Retinal pigment epithelial cell (primary cell): ENCODE data around the gene TOM1.

Experiments
- DNase-seq: peaks from one replicate; pipeline ENCODE4 v3.0.0-alpha.2; 2010; ENCODE audit warnings: low read depth
- H3K4me3 ChIP-seq: 2 replicates; pipeline ENCODE4 v1.5.1; 2011; ENCODE audit warnings: mild to moderate bottlenecking, low read length, control low read depth, moderate library complexity
- CTCF ChIP-seq: conservative IDR thresholded peaks from 2 replicates; pipeline ENCODE4 v1.5.1; 2011; ENCODE audit warnings: low read depth, low read length, control low read depth, inconsistent platforms

Gene TOM1

GRCh38 chr22:35299673-35300499, at the start of gene TOM1:
Gene TOM1 (plus strand): TSS chr22:35299894. CDS start chr22:35299929, 35 bp downstream.
- TF ChIP-seq CTCF: no peak
- DNase-seq: peak; percentile 97
- peak within 1 kb of the TSS; percentile 83 for H3K4me3 ChIP-seq

GRCh38 chr22:35250156-35250555, 49.5 kb upstream of the TOM1 start:
- H3K4me3 ChIP-seq: no peak overlapping the region
- TF ChIP-seq CTCF: no peak
- DNase-seq: no peak

- H3K4me3 ChIP-seq: no peak overlapping the region
- no peak for TF ChIP-seq CTCF
- no peak for DNase-seq
Measured at GRCh38 chr22:35253946-35254345, 45.7 kb upstream of the TOM1 start.

GRCh38 chr22:35257002-35257320, 42.7 kb upstream of the TOM1 start:
- TF ChIP-seq CTCF: no peak
- peak overlapping the region; percentile 86 for H3K4me3 ChIP-seq

GRCh38 chr22:35257321-35258190, 42.1 kb upstream of the TOM1 start, which contains the start of gene HMGXB4:
Gene HMGXB4 (plus strand): TSS chr22:35257493. CDS start chr22:35262391, 4,898 bp downstream.
- no peak for TF ChIP-seq CTCF
- peak; percentile 71 for DNase-seq

More at GRCh38 chr22:35257002-35257320, 42.7 kb upstream of the TOM1 start:
- no peak for DNase-seq

GRCh38 chr22:35258191-35258988, 41.3 kb upstream of the TOM1 start:
- no peak for TF ChIP-seq CTCF
- DNase-seq: peak; percentile 9
- peak overlapping the region; percentile 86 for H3K4me3 ChIP-seq

More at GRCh38 chr22:35257321-35258190, 42.1 kb upstream of the TOM1 start, which contains the start of gene HMGXB4:
- H3K4me3 ChIP-seq: peak within 1 kb of the TSS; percentile 86
